GM19452 (cell line): ENCODE data around the gene TNFRSF12A.
A peak's percentile ranks its signal among the peaks of the same experiment; 100 is the strongest.
"Not testable (repeated sequence)": the region's sequence is repeated elsewhere in the genome, so short reads cannot be mapped to it uniquely, and the experiment has no call there.

Source experiments
- ATAC-seq: cut with Tn5 transposase; IDR thresholded peaks from one replicate; pipeline ENCODE4 v1.9.1; 2021; ENCODE audit not compliant: unreplicated experiment

The TNFRSF12A gene

DNA sequence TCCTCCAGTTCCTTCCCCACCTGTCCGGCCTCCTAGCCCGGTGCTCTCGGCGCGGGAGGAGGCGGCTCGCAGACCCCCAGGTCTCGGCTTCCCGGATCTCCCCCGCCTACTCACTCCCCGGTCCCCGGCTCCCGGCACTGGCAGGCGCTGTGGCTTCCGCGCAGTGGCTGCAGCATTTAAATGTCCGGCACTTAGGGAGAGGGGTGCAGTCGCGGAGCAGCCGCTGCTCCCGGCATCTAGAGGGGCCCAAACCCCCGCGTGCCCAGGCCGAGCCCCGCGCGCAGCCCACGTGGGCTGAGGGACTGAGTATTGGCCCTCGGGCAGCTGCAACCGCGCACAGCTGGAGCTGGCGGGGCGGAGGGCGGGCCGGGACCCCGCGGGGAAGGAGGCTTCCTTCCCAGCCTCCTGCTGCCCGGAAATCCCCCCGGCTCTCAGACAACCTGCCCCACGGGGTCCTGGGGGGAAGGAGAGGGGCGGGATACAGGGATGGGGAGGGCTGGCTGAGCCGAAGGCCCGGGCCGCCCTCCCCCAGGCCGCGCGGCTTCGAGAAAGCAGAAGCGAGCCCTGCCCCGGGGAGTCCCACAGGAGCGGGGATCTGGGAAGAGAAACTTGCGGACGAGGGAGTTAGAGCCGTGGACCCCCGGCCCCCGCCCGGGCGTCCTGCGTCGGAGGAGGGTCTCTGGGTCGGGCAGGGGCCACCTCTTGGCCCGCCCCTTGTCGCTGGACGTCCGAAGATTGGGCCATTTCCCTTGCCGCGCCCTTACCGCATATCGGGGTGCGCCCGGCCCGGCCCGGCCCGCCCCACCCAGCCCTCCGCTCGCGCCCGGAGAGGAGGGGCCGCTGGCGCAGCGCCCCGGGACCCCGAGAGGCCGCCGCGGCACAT lies 25.8 kb downstream of the TNFRSF12A start, which contains the start of gene MMP25:
Gene MMP25 (plus strand): TSS at position 804 of the 883 bp plus-strand sequence. CDS start 357 bp downstream, outside the sequence.
- ATAC-seq = no peak

GRCh38 chr16:3046641-3047386 lies 26.6 kb downstream of the TNFRSF12A start:
- ATAC-seq = no peak

GRCh38 chr16:3047387-3047720 lies 27.2 kb downstream of the TNFRSF12A start:
- ATAC-seq = no peak

GRCh38 chr16:3049921-3050481 lies 29.8 kb downstream of the TNFRSF12A start:
- no peak for ATAC-seq

DNA sequence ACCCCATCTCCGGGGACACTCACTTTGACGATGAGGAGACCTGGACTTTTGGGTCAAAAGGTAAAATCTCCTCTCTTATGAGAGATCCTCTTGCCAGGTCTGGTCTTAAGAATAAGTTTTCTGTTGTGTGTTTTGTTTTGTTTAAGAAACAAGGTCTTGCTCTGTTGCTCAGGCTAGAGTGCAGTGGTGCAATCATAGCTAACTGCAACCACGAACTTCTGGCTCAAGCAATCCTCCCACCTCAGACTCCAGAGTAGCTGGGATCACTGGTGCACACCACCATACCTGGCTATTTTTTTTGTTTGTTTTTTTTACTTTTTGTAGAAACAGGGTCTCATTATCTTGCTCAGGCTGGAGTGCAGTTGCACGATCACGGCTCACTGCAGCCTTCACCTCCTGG lies 30.3 kb downstream of the TNFRSF12A start:
- no peak for ATAC-seq

DNA sequence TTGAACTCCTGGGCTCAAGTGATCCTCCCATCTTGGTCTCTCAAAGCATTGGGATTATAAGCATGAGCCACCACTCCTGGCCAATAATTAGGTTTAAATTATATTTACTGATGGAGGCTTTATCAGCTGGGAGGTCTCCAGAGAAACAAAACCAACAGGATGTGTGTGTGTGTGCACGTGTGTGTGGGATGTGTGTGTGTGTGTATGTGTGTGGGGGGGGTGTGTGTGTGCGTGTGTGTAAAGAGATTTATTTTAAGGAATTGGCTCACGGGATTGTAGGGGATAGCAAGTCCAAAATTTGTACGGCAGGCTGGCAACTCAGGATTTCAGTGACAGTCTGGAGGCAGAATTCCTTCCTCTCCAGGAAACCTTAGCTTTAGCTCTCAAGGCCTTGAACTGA lies 30.8 kb downstream of the TNFRSF12A start:
- ATAC-seq = no peak

- no peak for ATAC-seq
Observed at GRCh38 chr16:3051494-3051893, 31.3 kb downstream of the TNFRSF12A start.

DNA sequence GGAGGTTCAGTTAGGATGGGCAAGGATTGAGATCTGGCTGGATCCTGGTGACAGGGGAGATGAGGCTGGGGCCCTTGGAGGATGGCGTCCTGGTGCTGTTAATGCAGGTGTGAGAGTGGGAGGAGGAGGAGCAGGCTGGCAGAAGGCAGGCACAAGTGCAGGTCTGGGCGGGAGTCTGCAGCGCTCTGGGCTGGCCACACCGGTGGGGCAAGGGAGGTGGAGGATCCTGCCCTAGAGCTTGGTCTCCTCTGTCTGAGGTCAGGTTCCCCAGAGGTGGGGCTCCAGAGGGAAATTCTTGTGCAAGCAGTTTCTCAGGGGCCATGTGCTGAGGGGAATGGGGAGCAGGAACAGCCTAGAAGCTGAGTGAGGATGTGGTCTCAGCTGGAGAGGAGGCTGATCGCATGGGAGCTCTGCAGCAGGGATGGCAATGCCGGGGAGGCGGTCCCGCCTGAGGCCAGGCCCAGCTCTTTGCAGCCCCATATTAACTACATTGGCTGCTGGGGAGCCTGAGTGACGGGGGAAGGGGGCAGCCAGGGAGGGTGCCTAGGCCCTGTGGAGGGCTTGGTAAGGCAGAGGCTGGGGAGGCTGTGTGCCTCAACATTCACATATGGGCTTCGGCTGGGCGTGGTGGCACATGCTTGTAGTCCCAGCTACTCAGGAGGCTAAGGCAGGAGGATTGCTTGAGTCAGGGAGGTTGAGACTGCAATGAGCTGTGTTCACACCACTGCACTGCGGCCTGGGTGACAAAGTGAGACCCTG lies 32.6 kb downstream of the TNFRSF12A start:
- ATAC-seq = not testable (repeated sequence)

DNA sequence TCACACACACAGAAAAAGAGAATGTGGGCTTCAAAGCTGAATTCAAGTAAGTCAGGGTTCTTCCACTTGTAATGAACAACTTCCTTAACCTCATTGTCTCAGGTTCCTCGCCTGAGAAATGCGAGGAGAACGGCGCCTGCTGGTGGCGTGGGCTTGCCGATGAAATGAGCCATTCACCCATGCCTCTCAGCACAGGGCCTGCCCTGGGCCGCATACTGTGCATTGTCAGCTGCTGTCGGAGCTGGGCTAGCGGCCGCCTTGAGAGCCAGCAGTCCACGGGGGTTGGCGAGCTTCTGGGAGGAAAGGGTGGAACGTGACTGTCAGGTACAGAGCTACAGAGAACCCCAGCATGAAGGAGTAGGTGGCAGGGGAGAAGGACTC lies 33.2 kb downstream of the TNFRSF12A start:
- not testable (repeated sequence) for ATAC-seq

DNA sequence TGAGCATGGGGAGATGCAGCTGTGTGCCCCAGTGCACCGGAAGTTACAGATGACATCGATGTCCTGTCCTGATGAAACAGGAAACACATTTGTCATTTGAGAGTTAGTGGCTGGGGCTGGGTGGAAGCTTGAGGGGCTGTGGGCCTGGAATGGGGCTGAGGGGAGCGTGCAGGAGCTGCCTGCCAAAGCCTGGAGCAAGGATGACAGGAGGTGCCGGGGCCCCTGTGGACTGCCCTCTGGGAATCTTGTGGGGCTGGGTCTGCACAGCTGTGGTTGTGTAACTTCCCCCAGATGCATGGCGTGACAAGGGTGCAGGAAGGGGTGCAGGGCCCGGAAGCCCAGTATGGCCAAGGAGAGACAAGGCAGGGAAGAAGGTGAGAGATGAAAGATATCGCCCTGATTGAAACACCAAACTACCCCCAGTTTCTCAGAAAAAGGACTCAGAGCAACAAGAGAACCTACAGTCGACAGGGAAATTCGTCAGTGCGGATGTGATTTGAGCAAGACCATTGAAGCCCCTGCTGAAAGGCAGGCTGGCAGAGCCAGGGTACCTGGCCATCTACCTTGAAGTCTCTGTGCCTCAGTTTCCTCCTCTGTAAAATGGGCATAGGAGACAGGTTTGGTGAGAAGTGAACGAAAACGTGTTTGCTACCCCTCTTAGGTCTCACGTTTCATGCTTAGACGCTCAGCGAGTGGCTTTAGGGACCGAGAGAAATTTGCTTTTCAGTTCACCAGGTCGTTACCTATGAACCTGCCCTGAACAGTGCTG lies 35.0 kb downstream of the TNFRSF12A start:
- no peak for ATAC-seq

DNA sequence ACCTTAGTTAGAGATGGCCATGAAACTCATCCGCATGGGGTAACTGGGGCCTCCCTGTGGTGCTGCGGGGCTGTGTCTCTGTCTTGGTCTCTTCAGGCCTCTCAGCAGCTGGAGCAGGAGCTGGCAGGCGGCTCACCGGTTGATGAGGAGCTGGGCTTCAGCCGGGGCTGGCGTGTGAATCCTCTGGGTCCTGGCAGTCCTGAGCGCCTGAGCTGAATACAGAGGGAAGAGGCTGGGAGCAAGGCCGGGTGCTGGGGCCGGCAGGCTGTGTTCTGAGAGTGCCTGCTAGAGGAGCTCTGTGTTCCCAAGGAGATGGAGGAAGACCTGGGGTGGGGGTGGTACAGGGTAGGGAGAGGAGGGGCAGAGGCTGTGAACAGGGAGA lies 35.6 kb downstream of the TNFRSF12A start:
- not testable (repeated sequence) for ATAC-seq

- no peak for ATAC-seq
Observed at GRCh38 chr16:3056336-3057180, 36.4 kb downstream of the TNFRSF12A start.

DNA sequence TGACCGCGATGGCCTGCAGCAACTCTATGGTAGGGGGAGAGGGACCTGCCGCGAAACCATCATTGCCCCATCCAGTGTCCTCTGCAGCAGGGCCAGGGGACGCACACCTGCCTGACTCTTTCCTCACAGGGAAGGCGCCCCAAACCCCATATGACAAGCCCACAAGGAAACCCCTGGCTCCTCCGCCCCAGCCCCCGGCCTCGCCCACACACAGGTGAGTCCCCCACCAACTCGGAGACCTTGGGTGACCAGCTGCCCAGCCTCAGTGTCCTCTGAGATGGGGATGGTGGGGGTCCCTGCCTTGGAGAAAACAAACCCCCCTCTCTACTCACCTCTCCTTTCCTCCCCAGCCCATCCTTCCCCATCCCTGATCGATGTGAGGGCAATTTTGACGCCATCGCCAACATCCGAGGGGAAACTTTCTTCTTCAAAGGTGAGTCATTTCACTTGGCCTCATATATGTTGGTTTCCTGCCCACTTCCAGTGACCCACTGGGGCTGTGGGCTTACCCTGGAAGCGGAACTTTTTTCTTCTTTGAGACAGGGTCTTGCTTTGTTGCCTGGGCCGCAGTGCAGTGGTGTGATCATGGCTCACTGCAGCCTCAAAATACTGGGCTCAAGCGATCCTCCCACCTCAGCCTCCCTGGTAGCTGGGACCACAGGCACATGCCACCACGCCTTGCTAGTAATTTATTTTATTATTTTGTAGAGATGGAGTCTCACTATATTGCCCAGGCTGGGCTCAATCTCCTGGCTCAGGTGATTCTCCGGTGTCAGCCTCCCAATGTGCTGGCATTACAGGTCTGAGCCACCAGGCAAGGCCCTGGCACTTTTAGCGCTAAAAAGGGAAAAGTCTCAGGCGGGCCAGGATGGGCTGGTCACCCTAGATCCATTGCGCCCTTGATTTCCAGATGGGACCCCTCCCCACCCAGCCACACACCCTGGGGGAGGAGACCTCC lies 37.3 kb downstream of the TNFRSF12A start:
- ATAC-seq = no peak

GRCh38 chr16:3058139-3059030 lies 38.2 kb downstream of the TNFRSF12A start:
- peak; percentile 33 for ATAC-seq

GRCh38 chr16:3059041-3059722 lies 39.0 kb downstream of the TNFRSF12A start:
- ATAC-seq = peak; percentile 68

DNA sequence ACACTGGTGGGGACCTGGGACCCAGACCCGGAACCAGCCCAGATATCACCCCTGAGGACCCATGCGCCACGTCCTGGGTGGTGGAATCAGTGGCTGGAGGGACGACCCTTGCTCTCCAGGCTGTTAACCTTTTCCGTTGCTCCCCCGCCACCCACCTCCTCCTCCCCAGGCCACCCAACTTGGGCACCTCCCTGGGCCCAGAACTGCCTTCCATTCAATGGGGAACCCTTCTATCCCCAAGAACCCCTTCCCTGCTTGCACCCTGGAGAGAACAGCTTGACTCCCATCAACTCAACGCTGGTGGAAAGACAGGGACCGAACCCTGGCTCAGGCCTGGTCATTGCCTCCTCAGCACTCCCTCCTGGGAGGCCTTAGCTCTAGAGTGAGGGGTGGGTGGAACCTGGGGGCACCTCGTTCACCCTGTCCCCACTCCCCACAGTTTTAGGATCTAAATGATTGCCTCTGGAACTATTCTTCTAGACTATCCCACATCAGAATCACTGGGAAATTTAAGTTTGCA lies 39.6 kb downstream of the TNFRSF12A start:
- ATAC-seq = no peak
